K562 (cell line): ENCODE measurements around the gene SCFD2. TPM values are rescaled to one million over a fixed set of nuclear protein-coding genes. Genes with fewer than 3 reads are reported as not detected.

Experiments used
- CBX2 ChIP-seq: fragments of 200-600 bp; sonication (generic); IDR thresholded peaks from one replicate; pipeline ENCODE4 v1.6.1; 2012; ENCODE audit warnings: mild to moderate bottlenecking, low read length, inconsistent platforms; ENCODE audit not compliant: insufficient read depth, poor library complexity, severe bottlenecking
- ELF2 ChIP-seq: fragments of 250-450 bp; sonication (Bioruptor Pico); IDR thresholded peaks from 2 replicates; pipeline ENCODE4 v1.5.0; 2021; ENCODE audit warnings: mild to moderate bottlenecking
- FOXM1 ChIP-seq, 2 experiments: fragments of 450-650 bp in 1 of 2; sonication (generic) in 1 of 2; formaldehyde crosslinking in 1 of 2; IDR thresholded peaks; 2 replicates each; pipeline versions ENCODE4 v1.6.1 to v1.9.0; 2017 to 2022; ENCODE audit warnings: low read depth in 2 of 2, mild to moderate bottlenecking in 2 of 2, missing genetic modification reagents in 1 of 2, moderate library complexity in 1 of 2
- GABPA ChIP-seq: fragments of 200-800 bp; sonication (Bioruptor generic); conservative IDR thresholded peaks from 2 replicates; pipeline ENCODE4 v1.6.1; 2016; ENCODE audit warnings: low read depth, missing genetic modification characterization, missing compliant biosample characterization
- HDAC2 ChIP-seq: fragments of 450-650 bp; IDR thresholded peaks from 2 replicates; pipeline ENCODE4 v1.6.1; 2016; ENCODE audit warnings: mild to moderate bottlenecking
- JUNB ChIP-seq: fragments of 450-650 bp; formaldehyde crosslinking; conservative IDR thresholded peaks from 2 replicates; pipeline ENCODE4 v1.4.0; 2020; ENCODE audit warnings: mild to moderate bottlenecking
- KDM5B ChIP-seq: fragments of 200-600 bp; sonication (generic); IDR thresholded peaks from 2 replicates; pipeline ENCODE4 v1.6.1; 2012; ENCODE audit warnings: low read depth, mild to moderate bottlenecking, moderate library complexity, low read length, control low read depth, inconsistent platforms; ENCODE audit not compliant: insufficient replicate concordance
- MCM7 ChIP-seq, 2 experiments: fragments of 450-650 bp; IDR thresholded peaks; 2 replicates each; pipeline ENCODE4 v1.6.1; 2016 to 2018
- NR1H2 ChIP-seq: sonication (generic); formaldehyde crosslinking; IDR thresholded peaks from 2 replicates; pipeline ENCODE4 v1.4.0; 2020; ENCODE audit warnings: mild to moderate bottlenecking, missing genetic modification reagents
- NR2C1 ChIP-seq, 2 experiments: fragments of 450-650 bp; IDR thresholded peaks; 2 replicates each; pipeline ENCODE4 v1.6.1; 2017; ENCODE audit warnings: mild to moderate bottlenecking in 2 of 2, antibody characterized with exemption in 1 of 2, inconsistent platforms in 1 of 2, missing compliant biosample characterization in 1 of 2, missing genetic modification characterization in 1 of 2
- POLR2AphosphoS2 ChIP-seq: IDR thresholded peaks from 2 replicates; pipeline ENCODE4 v1.6.1; 2012; ENCODE audit warnings: low read length, improper control_type of control experiment
- TCF3 ChIP-seq: sonication (generic); formaldehyde crosslinking; IDR thresholded peaks from 2 replicates; pipeline ENCODE4 v1.4.0; 2020; ENCODE audit warnings: mild to moderate bottlenecking, missing genetic modification reagents
- TRIM24 ChIP-seq, 2 experiments: fragments of 450-650 bp; IDR thresholded peaks; 2 replicates each; pipeline ENCODE4 v1.6.1; 2016
- ZNF57 ChIP-seq: fragments of 450-650 bp; formaldehyde crosslinking; IDR thresholded peaks from 2 replicates; pipeline ENCODE4 v1.4.0; 2020; ENCODE audit warnings: mild to moderate bottlenecking, moderate library complexity
- ZNF695 ChIP-seq: fragments of 450-650 bp; formaldehyde crosslinking; IDR thresholded peaks from 2 replicates; pipeline ENCODE4 v1.4.0; 2020; ENCODE audit warnings: mild to moderate bottlenecking, moderate library complexity
- polyA plus RNA-seq, 8 experiments: library from polyadenylated mRNA; depleted of rRNA in 4 of 8; stranded (reverse) in 5 of 8; unstranded in 3 of 8; fragments of >200 nt; fragmentation: Nextera tagmentation in 2 of 8; fragmentation: Illumina TruSeq in 1 of 8; extraction: Ambion mirVana in 2 of 8; extraction: Trizol in 1 of 8; gene quantifications; 2 replicates each; pipeline versions ENCODE4 v1.2.1 to v1.2.3, GENCODE V29; 2011 to 2014; ENCODE audit warnings: inconsistent platforms in 1 of 8, missing spikeins in 1 of 8
- total RNA-seq, 7 experiments: library from RNA; depleted of rRNA in 6 of 7; stranded (reverse); fragments of >200 nt in 6 of 7; fragmentation: Illumina TruSeq in 2 of 7; extraction: Trizol in 2 of 7; gene quantifications; 2 replicates each; pipeline versions ENCODE4 v1.2.1 to v1.2.3, GENCODE V29; 2011 to 2021; ENCODE audit warnings: low replicate concordance in 1 of 7
- TF ChIP-seq, protein P1 (sequence below): sonication (generic); formaldehyde crosslinking; IDR thresholded peaks from 2 replicates; pipeline ENCODE4 v1.8.1; 2023; ENCODE audit warnings: mild to moderate bottlenecking, missing genetic modification reagents
- TF ChIP-seq, protein P2 (sequence below): sonication (generic); formaldehyde crosslinking; IDR thresholded peaks from 2 replicates; pipeline ENCODE4 v1.8.0; 2022; ENCODE audit warnings: mild to moderate bottlenecking, missing genetic modification reagents
- TF ChIP-seq, protein P3 (sequence below): fragments of 450-650 bp; IDR thresholded peaks from 2 replicates; pipeline ENCODE4 v1.6.1; 2017; ENCODE audit warnings: mild to moderate bottlenecking, moderate library complexity
- TF ChIP-seq, protein P4 (sequence below): fragments of 250-450 bp; sonication (Bioruptor Pico); IDR thresholded peaks from 2 replicates; pipeline ENCODE4 v1.8.0; 2021; ENCODE audit warnings: moderate library complexity, mild to moderate bottlenecking, inconsistent platforms
- TF ChIP-seq, protein P5 (sequence below): fragments of 450-650 bp; IDR thresholded peaks from 2 replicates; pipeline ENCODE4 v1.6.1; 2016; ENCODE audit warnings: missing biosample characterization, missing genetic modification characterization

Gene SCFD2
- total and polyA plus RNA-seq, 9 of the 15 experiments (the other 6 are each of a cell fraction or from before 2014, with no cell fraction given) = 5.7 to 30.3 (median 22.8) TPM

DNA sequence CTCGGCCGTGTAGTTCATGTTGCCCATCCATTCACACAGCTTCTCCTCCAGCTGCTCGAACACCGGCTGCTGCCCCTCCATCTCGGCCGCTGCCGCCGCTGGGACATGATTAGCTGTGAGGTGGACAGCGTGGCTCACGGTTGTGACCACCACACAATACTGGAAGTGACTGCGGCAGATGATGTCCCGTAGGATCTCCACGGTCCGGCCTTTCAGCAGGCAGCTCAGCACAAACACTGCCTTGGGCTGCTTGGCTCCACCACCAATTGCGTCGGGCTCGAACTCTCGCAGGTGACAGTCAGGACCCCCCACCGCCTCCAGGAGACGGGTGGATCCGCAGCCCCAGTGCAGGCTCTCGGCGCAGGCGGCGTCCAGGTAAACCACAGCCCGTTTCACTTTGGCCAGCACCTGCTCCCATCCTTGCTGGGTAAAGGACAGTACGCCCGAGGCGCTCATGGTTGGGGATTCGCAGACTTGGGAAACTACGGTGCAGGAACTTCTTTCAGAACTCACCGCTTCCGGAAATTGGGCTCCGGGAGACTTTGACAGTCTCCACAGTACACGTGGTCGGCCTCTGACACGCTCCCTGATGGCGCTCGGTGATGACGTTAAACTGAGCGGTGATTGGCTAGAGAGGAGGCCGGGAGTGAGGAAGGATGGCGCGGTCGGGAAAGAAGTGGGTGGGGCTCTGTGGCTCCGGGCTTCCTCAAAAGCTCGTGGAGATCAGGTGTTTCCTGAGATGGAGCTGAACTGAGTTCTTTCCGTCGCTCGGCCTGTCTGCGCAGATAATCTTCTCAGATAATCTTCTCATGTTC, at the start of gene SCFD2 (continued):
- TF ChIP-seq, protein P1, sequence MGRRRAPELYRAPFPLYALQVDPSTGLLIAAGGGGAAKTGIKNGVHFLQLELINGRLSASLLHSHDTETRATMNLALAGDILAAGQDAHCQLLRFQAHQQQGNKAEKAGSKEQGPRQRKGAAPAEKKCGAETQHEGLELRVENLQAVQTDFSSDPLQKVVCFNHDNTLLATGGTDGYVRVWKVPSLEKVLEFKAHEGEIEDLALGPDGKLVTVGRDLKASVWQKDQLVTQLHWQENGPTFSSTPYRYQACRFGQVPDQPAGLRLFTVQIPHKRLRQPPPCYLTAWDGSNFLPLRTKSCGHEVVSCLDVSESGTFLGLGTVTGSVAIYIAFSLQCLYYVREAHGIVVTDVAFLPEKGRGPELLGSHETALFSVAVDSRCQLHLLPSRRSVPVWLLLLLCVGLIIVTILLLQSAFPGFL (CRISPR knock-in tag) = no peak
- TF ChIP-seq ELF2 (CRISPR knock-in tag) (peak; percentile 86), CBX2 (no peak), HDAC2 (peak; percentile 97), KDM5B (peak; percentile 78), NR2C1 (IDR thresholded peaks at IDR 0.05) (peak; percentile 75), NR2C1 (tag; IDR thresholded peaks at IDR 0.05) (peak; percentile 51), MCM7 (IDR thresholded peaks at IDR 0.05) (no peak), ZNF695 (CRISPR knock-in tag) (no peak), NR1H2 (CRISPR knock-in tag) (no peak), TRIM24 (IDR thresholded peaks at IDR 0.05) (no peak), POLR2AphosphoS2 (no peak), JUNB (CRISPR knock-in tag) (no peak), TCF3 (CRISPR knock-in tag) (no peak), FOXM1 (IDR thresholded peaks at IDR 0.05; ENCODE audit: low read depth) (no peak), FOXM1 (CRISPR knock-in tag; IDR thresholded peaks at IDR 0.05; ENCODE audit: low read depth) (0 out of 2 replicates have a peak, but pooled peaks have one; percentile 58), GABPA (tag) (peak; percentile 79), ZNF57 (CRISPR knock-in tag) (no peak)
- TF ChIP-seq, protein P2, sequence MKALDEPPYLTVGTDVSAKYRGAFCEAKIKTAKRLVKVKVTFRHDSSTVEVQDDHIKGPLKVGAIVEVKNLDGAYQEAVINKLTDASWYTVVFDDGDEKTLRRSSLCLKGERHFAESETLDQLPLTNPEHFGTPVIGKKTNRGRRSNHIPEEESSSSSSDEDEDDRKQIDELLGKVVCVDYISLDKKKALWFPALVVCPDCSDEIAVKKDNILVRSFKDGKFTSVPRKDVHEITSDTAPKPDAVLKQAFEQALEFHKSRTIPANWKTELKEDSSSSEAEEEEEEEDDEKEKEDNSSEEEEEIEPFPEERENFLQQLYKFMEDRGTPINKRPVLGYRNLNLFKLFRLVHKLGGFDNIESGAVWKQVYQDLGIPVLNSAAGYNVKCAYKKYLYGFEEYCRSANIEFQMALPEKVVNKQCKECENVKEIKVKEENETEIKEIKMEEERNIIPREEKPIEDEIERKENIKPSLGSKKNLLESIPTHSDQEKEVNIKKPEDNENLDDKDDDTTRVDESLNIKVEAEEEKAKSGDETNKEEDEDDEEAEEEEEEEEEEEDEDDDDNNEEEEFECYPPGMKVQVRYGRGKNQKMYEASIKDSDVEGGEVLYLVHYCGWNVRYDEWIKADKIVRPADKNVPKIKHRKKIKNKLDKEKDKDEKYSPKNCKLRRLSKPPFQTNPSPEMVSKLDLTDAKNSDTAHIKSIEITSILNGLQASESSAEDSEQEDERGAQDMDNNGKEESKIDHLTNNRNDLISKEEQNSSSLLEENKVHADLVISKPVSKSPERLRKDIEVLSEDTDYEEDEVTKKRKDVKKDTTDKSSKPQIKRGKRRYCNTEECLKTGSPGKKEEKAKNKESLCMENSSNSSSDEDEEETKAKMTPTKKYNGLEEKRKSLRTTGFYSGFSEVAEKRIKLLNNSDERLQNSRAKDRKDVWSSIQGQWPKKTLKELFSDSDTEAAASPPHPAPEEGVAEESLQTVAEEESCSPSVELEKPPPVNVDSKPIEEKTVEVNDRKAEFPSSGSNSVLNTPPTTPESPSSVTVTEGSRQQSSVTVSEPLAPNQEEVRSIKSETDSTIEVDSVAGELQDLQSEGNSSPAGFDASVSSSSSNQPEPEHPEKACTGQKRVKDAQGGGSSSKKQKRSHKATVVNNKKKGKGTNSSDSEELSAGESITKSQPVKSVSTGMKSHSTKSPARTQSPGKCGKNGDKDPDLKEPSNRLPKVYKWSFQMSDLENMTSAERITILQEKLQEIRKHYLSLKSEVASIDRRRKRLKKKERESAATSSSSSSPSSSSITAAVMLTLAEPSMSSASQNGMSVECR (CRISPR knock-in tag) = peak; percentile 100
- TF ChIP-seq, protein P3, sequence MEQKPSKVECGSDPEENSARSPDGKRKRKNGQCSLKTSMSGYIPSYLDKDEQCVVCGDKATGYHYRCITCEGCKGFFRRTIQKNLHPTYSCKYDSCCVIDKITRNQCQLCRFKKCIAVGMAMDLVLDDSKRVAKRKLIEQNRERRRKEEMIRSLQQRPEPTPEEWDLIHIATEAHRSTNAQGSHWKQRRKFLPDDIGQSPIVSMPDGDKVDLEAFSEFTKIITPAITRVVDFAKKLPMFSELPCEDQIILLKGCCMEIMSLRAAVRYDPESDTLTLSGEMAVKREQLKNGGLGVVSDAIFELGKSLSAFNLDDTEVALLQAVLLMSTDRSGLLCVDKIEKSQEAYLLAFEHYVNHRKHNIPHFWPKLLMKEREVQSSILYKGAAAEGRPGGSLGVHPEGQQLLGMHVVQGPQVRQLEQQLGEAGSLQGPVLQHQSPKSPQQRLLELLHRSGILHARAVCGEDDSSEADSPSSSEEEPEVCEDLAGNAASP = no peak
- TF ChIP-seq, protein P4, sequence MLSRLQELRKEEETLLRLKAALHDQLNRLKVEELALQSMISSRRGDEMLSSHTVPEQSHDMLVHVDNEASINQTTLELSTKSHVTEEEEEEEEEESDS (CRISPR knock-in tag) = no peak
- TF ChIP-seq, protein P5, sequence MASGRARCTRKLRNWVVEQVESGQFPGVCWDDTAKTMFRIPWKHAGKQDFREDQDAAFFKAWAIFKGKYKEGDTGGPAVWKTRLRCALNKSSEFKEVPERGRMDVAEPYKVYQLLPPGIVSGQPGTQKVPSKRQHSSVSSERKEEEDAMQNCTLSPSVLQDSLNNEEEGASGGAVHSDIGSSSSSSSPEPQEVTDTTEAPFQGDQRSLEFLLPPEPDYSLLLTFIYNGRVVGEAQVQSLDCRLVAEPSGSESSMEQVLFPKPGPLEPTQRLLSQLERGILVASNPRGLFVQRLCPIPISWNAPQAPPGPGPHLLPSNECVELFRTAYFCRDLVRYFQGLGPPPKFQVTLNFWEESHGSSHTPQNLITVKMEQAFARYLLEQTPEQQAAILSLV (tag) = no peak
